H1 (cell line): ENCODE data around the gene ELL2. TPM values are rescaled to one million over a fixed set of nuclear protein-coding genes. Genes with fewer than 3 reads are reported as not detected.

Source experiments
- ATF2 ChIP-seq: IDR thresholded peaks from 2 replicates; pipeline ENCODE4 v1.6.1; 2012; ENCODE audit warnings: low read length, inconsistent platforms
- CHD7 ChIP-seq: fragments of 300-600 bp; sonication (generic); IDR thresholded peaks from 2 replicates; pipeline ENCODE4 v1.7.1; 2012; ENCODE audit warnings: low read length, moderate library complexity, mild to moderate bottlenecking, inconsistent platforms; ENCODE audit not compliant: insufficient replicate concordance
- CTCF ChIP-seq, 3 experiments: IDR thresholded peaks; 1 replicate in 2 of 3; 2 replicates in 1 of 3; pipeline versions ENCODE4 v1.5.1 to v1.6.1; 2011; ENCODE audit warnings: low read length in 3 of 3, mild to moderate bottlenecking in 3 of 3, inconsistent platforms in 2 of 3, low read depth in 1 of 3, moderate library complexity in 1 of 3; ENCODE audit not compliant: insufficient read depth in 1 of 3; ENCODE audit errors: control extremely low read depth in 1 of 3
- MAX ChIP-seq: IDR thresholded peaks from 2 replicates; pipeline ENCODE4 v1.6.1; 2012; ENCODE audit warnings: inconsistent platforms
- POU5F1 ChIP-seq: IDR thresholded peaks from 2 replicates; pipeline ENCODE4 v1.6.1; 2011; ENCODE audit warnings: low read depth, mild to moderate bottlenecking, low read length, moderate library complexity
- RFX5 ChIP-seq: IDR thresholded peaks from 2 replicates; pipeline ENCODE4 v1.6.1; 2011; ENCODE audit warnings: low read depth, low read length, improper control_type of control experiment, borderline replicate concordance
- SP4 ChIP-seq: IDR thresholded peaks from 2 replicates; pipeline ENCODE4 v1.6.1; 2012; ENCODE audit warnings: low read length, inconsistent platforms
- polyA plus RNA-seq, 7 experiments: library from polyadenylated mRNA; depleted of rRNA in 3 of 7; stranded (reverse) in 5 of 7; unstranded in 2 of 7; fragments of >200 nt in 5 of 7; fragments of 200-250 nt in 2 of 7; gene quantifications; 1 replicate in 5 of 7; 2 replicates in 1 of 7; 4 replicates in 1 of 7; pipeline versions ENCODE4 v1.2.1 to v1.2.3, GENCODE V29; 2011 to 2013; ENCODE audit warnings: missing spikeins in 2 of 7, mixed read lengths in 2 of 7
- total RNA-seq: library from RNA; stranded (reverse); fragmentation: NEBNext Ultra II Directional; extraction: Animal tissue kit (Norgen Biotek cat#: 25700); gene quantifications from 2 replicates; pipeline ENCODE4 v1.2.1, GENCODE V29; 2021

ELL2 gene
- total and polyA plus RNA-seq, 2 of the 8 experiments (the other 6 are each of a cell fraction or from before 2014, with no cell fraction given) = 6.3 to 29.4 TPM

- TF ChIP-seq CHD7 (no peak), CTCF (IDR thresholded peaks at IDR 0.05; ENCODE audit: control extremely low read depth in 1 of 3, insufficient read depth in 1 of 3, low read depth in 1 of 3, low read length in 3 of 3) (no peak), RFX5 (no peak), ATF2 (no peak), SP4 (no peak), POU5F1 (no peak), MAX (no peak)
Observed at GRCh38 chr5:95838556-95838955, 123.1 kb downstream of the ELL2 start (continued).
